DND-41 (cell line): ENCODE measurements around the gene RIPOR2.

ENCODE experiments used
- ATAC-seq: fragments of 200-7000 bp; cut with Tn5 transposase; 3 replicates; pipeline ENCODE4 v1.9.1; 2021; ENCODE audit warnings: low read depth; ENCODE audit not compliant: insufficient read depth
- DNase-seq: peaks from one replicate; pipeline ENCODE4 v3.0.0-alpha.2; 2020
- H2AFZ ChIP-seq: 2 replicates; pipeline ENCODE4 v1.6.0; 2012; ENCODE audit warnings: low read depth, low read length
- H3K27ac ChIP-seq: 2 replicates; pipeline ENCODE4 v1.5.1; 2012; ENCODE audit warnings: low read length, inconsistent platforms
- H3K27me3 ChIP-seq: fragments of 200-600 bp; sonication (generic); 2 replicates; pipeline ENCODE4 v1.6.0; 2012; ENCODE audit warnings: low read length, mild to moderate bottlenecking, inconsistent platforms; ENCODE audit not compliant: insufficient read depth, poor library complexity
- H3K36me3 ChIP-seq: 2 replicates; pipeline ENCODE4 v1.5.1; 2012; ENCODE audit warnings: low read length, inconsistent platforms; ENCODE audit not compliant: insufficient read depth
- H3K4me1 ChIP-seq: 2 replicates; pipeline ENCODE4 v1.5.1; 2012; ENCODE audit warnings: mild to moderate bottlenecking, low read length; ENCODE audit not compliant: insufficient read depth
- H3K4me2 ChIP-seq: 2 replicates; pipeline ENCODE4 v1.6.0; 2012; ENCODE audit warnings: mild to moderate bottlenecking, moderate library complexity, low read length, inconsistent platforms; ENCODE audit not compliant: insufficient read depth
- H3K4me3 ChIP-seq, 2 experiments: fragments of 200-600 bp in 1 of 2; shearing (Covaris generic) in 1 of 2; 2 replicates each; pipeline ENCODE4 v1.5.1; 2012 to 2016; ENCODE audit warnings: inconsistent platforms in 2 of 2, low read length in 2 of 2, mild to moderate bottlenecking in 2 of 2, low read depth in 1 of 2, moderate library complexity in 1 of 2
- H3K79me2 ChIP-seq: 2 replicates; pipeline ENCODE4 v1.6.0; 2012; ENCODE audit warnings: low read length, inconsistent platforms; ENCODE audit not compliant: insufficient read depth
- H3K9ac ChIP-seq: 2 replicates; pipeline ENCODE4 v1.6.0; 2012; ENCODE audit warnings: low read depth, mild to moderate bottlenecking, inconsistent platforms, low read length, moderate library complexity
- H3K9me3 ChIP-seq: 2 replicates; pipeline ENCODE4 v1.5.1; 2012; ENCODE audit warnings: low read length, moderate library complexity, mild to moderate bottlenecking, inconsistent platforms; ENCODE audit not compliant: insufficient read depth, severe bottlenecking
- H4K20me1 ChIP-seq: 2 replicates; pipeline ENCODE4 v1.6.0; 2012; ENCODE audit warnings: low read length; ENCODE audit not compliant: insufficient read depth
- EZH2 ChIP-seq: IDR thresholded peaks from 3 replicates; pipeline ENCODE4 v1.6.1; 2012; ENCODE audit warnings: borderline replicate concordance, low read depth, mild to moderate bottlenecking, moderate library complexity, low read length, inconsistent platforms; ENCODE audit not compliant: severe bottlenecking
- TF ChIP-seq, protein P1 (sequence below): IDR thresholded peaks from 2 replicates; pipeline ENCODE4 v1.5.1; 2012; ENCODE audit warnings: borderline replicate concordance, low read length, moderate library complexity, mild to moderate bottlenecking; ENCODE audit not compliant: poor library complexity, severe bottlenecking; ENCODE audit errors: extremely low read depth

The RIPOR2 gene

GRCh38 chr6:24861934-24862333, 73.8 kb downstream of the RIPOR2 start:
- H3K4me2 ChIP-seq, result no peak overlapping the region

GRCh38 chr6:24859608-24860200, 76.1 kb downstream of the RIPOR2 start:
- TF ChIP-seq, protein P1, sequence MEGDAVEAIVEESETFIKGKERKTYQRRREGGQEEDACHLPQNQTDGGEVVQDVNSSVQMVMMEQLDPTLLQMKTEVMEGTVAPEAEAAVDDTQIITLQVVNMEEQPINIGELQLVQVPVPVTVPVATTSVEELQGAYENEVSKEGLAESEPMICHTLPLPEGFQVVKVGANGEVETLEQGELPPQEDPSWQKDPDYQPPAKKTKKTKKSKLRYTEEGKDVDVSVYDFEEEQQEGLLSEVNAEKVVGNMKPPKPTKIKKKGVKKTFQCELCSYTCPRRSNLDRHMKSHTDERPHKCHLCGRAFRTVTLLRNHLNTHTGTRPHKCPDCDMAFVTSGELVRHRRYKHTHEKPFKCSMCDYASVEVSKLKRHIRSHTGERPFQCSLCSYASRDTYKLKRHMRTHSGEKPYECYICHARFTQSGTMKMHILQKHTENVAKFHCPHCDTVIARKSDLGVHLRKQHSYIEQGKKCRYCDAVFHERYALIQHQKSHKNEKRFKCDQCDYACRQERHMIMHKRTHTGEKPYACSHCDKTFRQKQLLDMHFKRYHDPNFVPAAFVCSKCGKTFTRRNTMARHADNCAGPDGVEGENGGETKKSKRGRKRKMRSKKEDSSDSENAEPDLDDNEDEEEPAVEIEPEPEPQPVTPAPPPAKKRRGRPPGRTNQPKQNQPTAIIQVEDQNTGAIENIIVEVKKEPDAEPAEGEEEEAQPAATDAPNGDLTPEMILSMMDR, result no peak
- TF ChIP-seq EZH2, result no peak
- no peak overlapping the region for H3K4me3 ChIP-seq
- ATAC-seq (no peak), DNase-seq (no peak)
- H3K9me3 ChIP-seq, result no peaks in the 10 kb centered on the region
- H4K20me1 ChIP-seq, result no peaks in the 10 kb centered on the region
- no peaks in the 10 kb centered on the region for H3K27me3 ChIP-seq
- no peak overlapping the region for H3K4me2 ChIP-seq
- H3K36me3 ChIP-seq, result peaks cover 68% of the 10 kb centered on the region
- no peak overlapping the region for H3K9ac ChIP-seq
- H3K4me1 ChIP-seq, result peaks cover 10% of the 10 kb centered on the region
- H3K79me2 ChIP-seq, result no peaks in the 10 kb centered on the region
- no peak overlapping the region for H2AFZ ChIP-seq
- H3K27ac ChIP-seq, result no peak overlapping the region

More at GRCh38 chr6:24861934-24862333, 73.8 kb downstream of the RIPOR2 start:
- Histone ChIP-seq H4K20me1 (no peaks in the 10 kb centered on the region), H2AFZ (no peak overlapping the region), H3K36me3 (peaks cover 67% of the 10 kb centered on the region), H3K27me3 (no peaks in the 10 kb centered on the region), H3K27ac (no peak overlapping the region), H3K4me3 (no peak overlapping the region), H3K9me3 (no peaks in the 10 kb centered on the region), H3K9ac (no peak overlapping the region), H3K4me1 (no peaks in the 10 kb centered on the region), H3K79me2 (no peaks in the 10 kb centered on the region)
- no peak for DNase-seq
- TF ChIP-seq, protein P1, result no peak
- no peak for TF ChIP-seq EZH2
- ATAC-seq, result no peak

DNA sequence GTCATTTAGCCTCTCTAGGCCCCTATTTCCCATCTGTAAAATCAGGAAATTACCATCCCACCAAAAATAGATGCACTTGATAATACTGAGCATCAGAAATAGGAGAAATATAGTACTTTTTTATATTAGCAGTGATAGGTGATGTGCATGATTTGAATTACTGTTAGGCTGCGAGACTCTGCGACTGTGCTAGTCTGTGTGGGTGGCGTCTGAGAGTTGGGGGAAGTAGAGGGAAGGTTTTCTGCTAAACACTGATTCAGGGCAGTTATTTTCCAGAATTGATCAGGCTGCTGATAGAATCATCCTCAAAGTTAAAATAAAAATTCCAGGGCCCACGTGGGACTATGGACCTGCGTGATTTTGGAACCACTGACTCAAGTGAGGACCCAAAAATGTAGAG, 76.6 kb downstream of the RIPOR2 start:
- no peak for DNase-seq
- Histone ChIP-seq H3K4me3 (no peak overlapping the region), H3K4me2 (no peak overlapping the region), H4K20me1 (no peaks in the 10 kb centered on the region), H3K27me3 (no peaks in the 10 kb centered on the region), H2AFZ (no peak overlapping the region), H3K9me3 (no peaks in the 10 kb centered on the region), H3K79me2 (no peaks in the 10 kb centered on the region), H3K4me1 (peaks cover 10% of the 10 kb centered on the region), H3K9ac (no peak overlapping the region), H3K27ac (no peak overlapping the region), H3K36me3 (peaks cover 63% of the 10 kb centered on the region)
- no peak for ATAC-seq
- no peak for TF ChIP-seq EZH2
- TF ChIP-seq, protein P1, result no peak

DNA sequence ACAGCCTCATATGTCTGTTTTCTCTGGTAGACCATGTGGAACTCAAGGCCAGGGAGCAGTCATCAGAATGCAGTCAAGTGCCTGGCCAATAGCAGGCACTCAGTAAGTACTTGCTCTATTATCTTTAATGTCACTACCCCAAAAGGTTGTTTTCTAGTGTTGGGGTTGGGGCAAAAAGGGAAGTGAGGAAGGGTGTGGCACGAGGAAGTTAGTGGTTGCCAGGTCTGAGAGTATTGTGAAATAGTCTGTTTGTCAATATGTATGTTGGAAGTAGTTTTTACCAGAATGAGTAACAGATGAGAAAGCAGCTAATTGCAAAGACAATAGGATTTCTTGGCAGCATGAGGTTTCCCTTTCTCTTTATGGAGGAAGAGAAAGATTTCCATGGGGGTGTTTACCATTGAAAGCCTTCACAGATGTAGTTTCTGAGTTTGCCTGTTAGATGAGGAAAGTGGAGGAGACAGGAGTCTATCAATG, 77.5 kb downstream of the RIPOR2 start:
- H3K9me3 ChIP-seq, result no peaks in the 10 kb centered on the region
- H3K4me3 ChIP-seq, result no peak overlapping the region
- TF ChIP-seq, protein P1, result no peak
- no peak for TF ChIP-seq EZH2
- no peaks in the 10 kb centered on the region for H3K79me2 ChIP-seq
- no peak overlapping the region for H3K9ac ChIP-seq
- H3K4me1 ChIP-seq, result peaks cover 10% of the 10 kb centered on the region
- no peaks in the 10 kb centered on the region for H4K20me1 ChIP-seq
- H3K36me3 ChIP-seq, result peaks cover 66% of the 10 kb centered on the region
- DNase-seq (no peak), ATAC-seq (no peak)
- no peak overlapping the region for H3K4me2 ChIP-seq
- H2AFZ ChIP-seq, result no peak overlapping the region
- no peak overlapping the region for H3K27ac ChIP-seq
- H3K27me3 ChIP-seq, result no peaks in the 10 kb centered on the region
